Measurements from ENCODE around the gene C4BPB. TPM values are rescaled to one million over a fixed set of nuclear protein-coding genes. Genes with fewer than 3 reads are reported as not detected.

The C4BPB gene
- total and polyA plus RNA-seq, 2 of the 8 experiments (the other 6 are each of a cell fraction or from before 2014, with no cell fraction given): not detected

DNA sequence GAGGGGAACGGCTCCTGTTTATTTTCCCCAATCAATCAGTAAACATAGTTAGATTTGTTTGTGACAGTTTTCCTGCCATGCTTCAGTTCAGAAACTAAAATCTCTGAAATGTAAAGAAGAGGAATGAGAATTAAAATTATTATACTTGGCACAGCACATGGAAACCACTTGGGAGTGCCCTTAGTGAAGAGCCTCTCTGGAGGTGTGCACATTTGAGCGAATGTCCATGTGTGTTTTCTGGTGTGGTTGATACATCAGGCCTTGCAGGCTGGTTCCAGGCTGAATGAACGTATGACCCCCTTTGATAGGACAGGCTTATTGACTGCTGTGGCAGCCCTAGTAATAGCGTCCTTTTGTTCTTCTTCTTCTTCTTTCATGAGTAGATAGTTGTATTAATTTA lies 42.5 kb downstream of the C4BPB start (continued):
- TF ChIP-seq, protein P1, sequence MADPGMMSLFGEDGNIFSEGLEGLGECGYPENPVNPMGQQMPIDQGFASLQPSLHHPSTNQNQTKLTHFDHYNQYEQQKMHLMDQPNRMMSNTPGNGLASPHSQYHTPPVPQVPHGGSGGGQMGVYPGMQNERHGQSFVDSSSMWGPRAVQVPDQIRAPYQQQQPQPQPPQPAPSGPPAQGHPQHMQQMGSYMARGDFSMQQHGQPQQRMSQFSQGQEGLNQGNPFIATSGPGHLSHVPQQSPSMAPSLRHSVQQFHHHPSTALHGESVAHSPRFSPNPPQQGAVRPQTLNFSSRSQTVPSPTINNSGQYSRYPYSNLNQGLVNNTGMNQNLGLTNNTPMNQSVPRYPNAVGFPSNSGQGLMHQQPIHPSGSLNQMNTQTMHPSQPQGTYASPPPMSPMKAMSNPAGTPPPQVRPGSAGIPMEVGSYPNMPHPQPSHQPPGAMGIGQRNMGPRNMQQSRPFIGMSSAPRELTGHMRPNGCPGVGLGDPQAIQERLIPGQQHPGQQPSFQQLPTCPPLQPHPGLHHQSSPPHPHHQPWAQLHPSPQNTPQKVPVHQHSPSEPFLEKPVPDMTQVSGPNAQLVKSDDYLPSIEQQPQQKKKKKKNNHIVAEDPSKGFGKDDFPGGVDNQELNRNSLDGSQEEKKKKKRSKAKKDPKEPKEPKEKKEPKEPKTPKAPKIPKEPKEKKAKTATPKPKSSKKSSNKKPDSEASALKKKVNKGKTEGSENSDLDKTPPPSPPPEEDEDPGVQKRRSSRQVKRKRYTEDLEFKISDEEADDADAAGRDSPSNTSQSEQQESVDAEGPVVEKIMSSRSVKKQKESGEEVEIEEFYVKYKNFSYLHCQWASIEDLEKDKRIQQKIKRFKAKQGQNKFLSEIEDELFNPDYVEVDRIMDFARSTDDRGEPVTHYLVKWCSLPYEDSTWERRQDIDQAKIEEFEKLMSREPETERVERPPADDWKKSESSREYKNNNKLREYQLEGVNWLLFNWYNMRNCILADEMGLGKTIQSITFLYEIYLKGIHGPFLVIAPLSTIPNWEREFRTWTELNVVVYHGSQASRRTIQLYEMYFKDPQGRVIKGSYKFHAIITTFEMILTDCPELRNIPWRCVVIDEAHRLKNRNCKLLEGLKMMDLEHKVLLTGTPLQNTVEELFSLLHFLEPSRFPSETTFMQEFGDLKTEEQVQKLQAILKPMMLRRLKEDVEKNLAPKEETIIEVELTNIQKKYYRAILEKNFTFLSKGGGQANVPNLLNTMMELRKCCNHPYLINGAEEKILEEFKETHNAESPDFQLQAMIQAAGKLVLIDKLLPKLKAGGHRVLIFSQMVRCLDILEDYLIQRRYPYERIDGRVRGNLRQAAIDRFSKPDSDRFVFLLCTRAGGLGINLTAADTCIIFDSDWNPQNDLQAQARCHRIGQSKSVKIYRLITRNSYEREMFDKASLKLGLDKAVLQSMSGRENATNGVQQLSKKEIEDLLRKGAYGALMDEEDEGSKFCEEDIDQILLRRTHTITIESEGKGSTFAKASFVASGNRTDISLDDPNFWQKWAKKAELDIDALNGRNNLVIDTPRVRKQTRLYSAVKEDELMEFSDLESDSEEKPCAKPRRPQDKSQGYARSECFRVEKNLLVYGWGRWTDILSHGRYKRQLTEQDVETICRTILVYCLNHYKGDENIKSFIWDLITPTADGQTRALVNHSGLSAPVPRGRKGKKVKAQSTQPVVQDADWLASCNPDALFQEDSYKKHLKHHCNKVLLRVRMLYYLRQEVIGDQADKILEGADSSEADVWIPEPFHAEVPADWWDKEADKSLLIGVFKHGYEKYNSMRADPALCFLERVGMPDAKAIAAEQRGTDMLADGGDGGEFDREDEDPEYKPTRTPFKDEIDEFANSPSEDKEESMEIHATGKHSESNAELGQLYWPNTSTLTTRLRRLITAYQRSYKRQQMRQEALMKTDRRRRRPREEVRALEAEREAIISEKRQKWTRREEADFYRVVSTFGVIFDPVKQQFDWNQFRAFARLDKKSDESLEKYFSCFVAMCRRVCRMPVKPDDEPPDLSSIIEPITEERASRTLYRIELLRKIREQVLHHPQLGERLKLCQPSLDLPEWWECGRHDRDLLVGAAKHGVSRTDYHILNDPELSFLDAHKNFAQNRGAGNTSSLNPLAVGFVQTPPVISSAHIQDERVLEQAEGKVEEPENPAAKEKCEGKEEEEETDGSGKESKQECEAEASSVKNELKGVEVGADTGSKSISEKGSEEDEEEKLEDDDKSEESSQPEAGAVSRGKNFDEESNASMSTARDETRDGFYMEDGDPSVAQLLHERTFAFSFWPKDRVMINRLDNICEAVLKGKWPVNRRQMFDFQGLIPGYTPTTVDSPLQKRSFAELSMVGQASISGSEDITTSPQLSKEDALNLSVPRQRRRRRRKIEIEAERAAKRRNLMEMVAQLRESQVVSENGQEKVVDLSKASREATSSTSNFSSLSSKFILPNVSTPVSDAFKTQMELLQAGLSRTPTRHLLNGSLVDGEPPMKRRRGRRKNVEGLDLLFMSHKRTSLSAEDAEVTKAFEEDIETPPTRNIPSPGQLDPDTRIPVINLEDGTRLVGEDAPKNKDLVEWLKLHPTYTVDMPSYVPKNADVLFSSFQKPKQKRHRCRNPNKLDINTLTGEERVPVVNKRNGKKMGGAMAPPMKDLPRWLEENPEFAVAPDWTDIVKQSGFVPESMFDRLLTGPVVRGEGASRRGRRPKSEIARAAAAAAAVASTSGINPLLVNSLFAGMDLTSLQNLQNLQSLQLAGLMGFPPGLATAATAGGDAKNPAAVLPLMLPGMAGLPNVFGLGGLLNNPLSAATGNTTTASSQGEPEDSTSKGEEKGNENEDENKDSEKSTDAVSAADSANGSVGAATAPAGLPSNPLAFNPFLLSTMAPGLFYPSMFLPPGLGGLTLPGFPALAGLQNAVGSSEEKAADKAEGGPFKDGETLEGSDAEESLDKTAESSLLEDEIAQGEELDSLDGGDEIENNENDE (IDR thresholded peaks at IDR 0.05; ENCODE audit: insufficient replicate concordance, low read length): no peak
- TF ChIP-seq, protein P2, sequence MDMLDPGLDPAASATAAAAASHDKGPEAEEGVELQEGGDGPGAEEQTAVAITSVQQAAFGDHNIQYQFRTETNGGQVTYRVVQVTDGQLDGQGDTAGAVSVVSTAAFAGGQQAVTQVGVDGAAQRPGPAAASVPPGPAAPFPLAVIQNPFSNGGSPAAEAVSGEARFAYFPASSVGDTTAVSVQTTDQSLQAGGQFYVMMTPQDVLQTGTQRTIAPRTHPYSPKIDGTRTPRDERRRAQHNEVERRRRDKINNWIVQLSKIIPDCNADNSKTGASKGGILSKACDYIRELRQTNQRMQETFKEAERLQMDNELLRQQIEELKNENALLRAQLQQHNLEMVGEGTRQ (IDR thresholded peaks at IDR 0.05; ENCODE audit: low read length): no peak
- TF ChIP-seq, protein P3, sequence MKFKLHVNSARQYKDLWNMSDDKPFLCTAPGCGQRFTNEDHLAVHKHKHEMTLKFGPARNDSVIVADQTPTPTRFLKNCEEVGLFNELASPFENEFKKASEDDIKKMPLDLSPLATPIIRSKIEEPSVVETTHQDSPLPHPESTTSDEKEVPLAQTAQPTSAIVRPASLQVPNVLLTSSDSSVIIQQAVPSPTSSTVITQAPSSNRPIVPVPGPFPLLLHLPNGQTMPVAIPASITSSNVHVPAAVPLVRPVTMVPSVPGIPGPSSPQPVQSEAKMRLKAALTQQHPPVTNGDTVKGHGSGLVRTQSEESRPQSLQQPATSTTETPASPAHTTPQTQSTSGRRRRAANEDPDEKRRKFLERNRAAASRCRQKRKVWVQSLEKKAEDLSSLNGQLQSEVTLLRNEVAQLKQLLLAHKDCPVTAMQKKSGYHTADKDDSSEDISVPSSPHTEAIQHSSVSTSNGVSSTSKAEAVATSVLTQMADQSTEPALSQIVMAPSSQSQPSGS (IDR thresholded peaks at IDR 0.05; ENCODE audit: low read length): no peak
- TF ChIP-seq, protein P4, sequence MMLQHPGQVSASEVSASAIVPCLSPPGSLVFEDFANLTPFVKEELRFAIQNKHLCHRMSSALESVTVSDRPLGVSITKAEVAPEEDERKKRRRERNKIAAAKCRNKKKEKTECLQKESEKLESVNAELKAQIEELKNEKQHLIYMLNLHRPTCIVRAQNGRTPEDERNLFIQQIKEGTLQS (IDR thresholded peaks at IDR 0.05; ENCODE audit: insufficient read depth, low read depth, low read length): no peak
- TF ChIP-seq TAF1 (IDR thresholded peaks at IDR 0.05; ENCODE audit: low read depth, low read length) (no peak), CBX5 (IDR thresholded peaks at IDR 0.05; ENCODE audit: low read depth, low read length) (no peak), POLR2AphosphoS5 (IDR thresholded peaks at IDR 0.05; ENCODE audit: low read depth, low read length) (no peak), BCL11A (IDR thresholded peaks at IDR 0.05; ENCODE audit: low read depth in 2 of 2, low read length in 2 of 2) (no peak)

All from H1 (cell line).